Endothelial cell of umbilical vein (primary cell): ENCODE measurements around the gene PLEKHA7. TPM values are rescaled to one million over a fixed set of nuclear protein-coding genes. Genes with fewer than 3 reads are reported as not detected.

Experiments used
- BruUV-seq: library from RNA; stranded (reverse); fragments of 400-500 nt; replicated peaks from 2 replicates; lab custom pipeline; 2021; lab: Mats Ljungman, UMichigan
- CTCF ChIA-PET: fragments of 300-600, 350-600 bp; sonication (Branson Sonifier 250); formaldehyde crosslinking; loops from one replicate; lab custom pipeline; 2021; ENCODE audit warnings: antibody characterized with exemption, inconsistent platforms; lab: Charles Lee
- POLR2A ChIA-PET: fragments of 300-600, 350-600 bp; sonication (Branson Sonifier 250); formaldehyde crosslinking; loops from one replicate; lab custom pipeline; 2021; ENCODE audit warnings: antibody characterized with exemption, inconsistent platforms; lab: Charles Lee
- DNase-seq: peaks from one replicate; pipeline ENCODE4 v3.0.0-alpha.2; 2011; ENCODE audit warnings: low read depth, low spot score
- FAIRE-seq: peaks from 2 replicates; lab custom pipeline; 2011; peaks lifted over from hg19 to GRCh38; lab: Jason Lieb, UNC
- H2AFZ ChIP-seq: 2 replicates; pipeline ENCODE4 v1.6.0; 2012; ENCODE audit warnings: low read depth, low read length, control low read depth, inconsistent platforms
- H3K27ac ChIP-seq: 2 replicates; pipeline ENCODE4 v1.5.1; 2011; ENCODE audit warnings: low read depth, mild to moderate bottlenecking, control low read depth, low read length, moderate library complexity; ENCODE audit not compliant: insufficient read depth
- H3K27me3 ChIP-seq, 2 experiments: 2 replicates each; pipeline versions ENCODE4 v1.6.0 to v1.6.1; 2011; ENCODE audit warnings: low read length in 2 of 2, mixed read lengths in 1 of 2; ENCODE audit not compliant: control insufficient read depth in 2 of 2, insufficient read depth in 2 of 2
- H3K36me3 ChIP-seq, 2 experiments: 2 replicates in 1 of 2; 3 replicates in 1 of 2; pipeline ENCODE4 v1.5.1; 2011; ENCODE audit warnings: low read length in 2 of 2, mild to moderate bottlenecking in 1 of 2, moderate library complexity in 1 of 2; ENCODE audit not compliant: control insufficient read depth in 2 of 2, insufficient read depth in 2 of 2; ENCODE audit errors: extremely low read depth in 1 of 2
- H3K4me1 ChIP-seq: 3 replicates; pipeline ENCODE4 v1.5.1; 2011; ENCODE audit warnings: mild to moderate bottlenecking, low read length; ENCODE audit not compliant: control insufficient read depth, insufficient read depth; ENCODE audit errors: extremely low read depth
- H3K4me2 ChIP-seq: 2 replicates; pipeline ENCODE4 v1.6.1; 2011; ENCODE audit warnings: low read length, control low read depth, mixed read lengths; ENCODE audit not compliant: insufficient read depth
- H3K4me3 ChIP-seq, 3 experiments: fragments of 200-600 bp in 1 of 3; sonication (generic), shearing (Covaris generic) in 1 of 3; replicated peaks in 1 of 3; 2 replicates each; pipeline ENCODE4 v1.5.1; 2011 to 2016; ENCODE audit warnings: control low read depth in 3 of 3, low read length in 3 of 3, mild to moderate bottlenecking in 2 of 3, inconsistent platforms in 1 of 3, low read depth in 1 of 3, moderate library complexity in 1 of 3; ENCODE audit not compliant: insufficient read depth in 1 of 3
- H3K79me2 ChIP-seq: 2 replicates; pipeline ENCODE4 v1.6.0; 2012; ENCODE audit warnings: low read length, inconsistent platforms; ENCODE audit not compliant: control insufficient read depth, insufficient read depth
- H3K9ac ChIP-seq: replicated peaks from 2 replicates; pipeline ENCODE3; 2011; ENCODE audit warnings: low read length, control low read depth; ENCODE audit not compliant: insufficient read depth; ENCODE audit errors: extremely low read depth
- H3K9me1 ChIP-seq: replicated peaks from 3 replicates; pipeline ENCODE4 v1.6.0; 2011; ENCODE audit warnings: mild to moderate bottlenecking, low read length; ENCODE audit not compliant: control insufficient read depth, insufficient read depth; ENCODE audit errors: extremely low read depth
- H3K9me3 ChIP-seq: replicated peaks from 2 replicates; pipeline ENCODE4 v1.5.1; 2012; ENCODE audit warnings: low read length, inconsistent platforms; ENCODE audit not compliant: control insufficient read depth, insufficient read depth
- H4K20me1 ChIP-seq: replicated peaks from 2 replicates; pipeline ENCODE3; 2011; ENCODE audit warnings: mild to moderate bottlenecking, low read length; ENCODE audit not compliant: control insufficient read depth, insufficient read depth; ENCODE audit errors: extremely low read depth
- EZH2 ChIP-seq: IDR thresholded peaks from 2 replicates; pipeline ENCODE4 v1.6.1; 2012; ENCODE audit warnings: borderline replicate concordance, low read depth, mild to moderate bottlenecking, moderate library complexity, low read length, inconsistent platforms; ENCODE audit not compliant: severe bottlenecking
- FOS ChIP-seq: IDR thresholded peaks from 2 replicates; pipeline ENCODE4 v1.6.1; 2011; ENCODE audit warnings: mild to moderate bottlenecking, low read length, moderate library complexity, borderline replicate concordance; ENCODE audit not compliant: insufficient read depth
- GATA2 ChIP-seq: IDR thresholded peaks from 2 replicates; pipeline ENCODE4 v1.7.0; 2011; ENCODE audit warnings: low read depth, mild to moderate bottlenecking, moderate library complexity, mixed read lengths, low read length; ENCODE audit not compliant: insufficient read length, insufficient read depth
- JUN ChIP-seq: IDR thresholded peaks from 2 replicates; pipeline ENCODE4 v1.6.1; 2011; ENCODE audit warnings: borderline replicate concordance, low read depth; ENCODE audit not compliant: insufficient read length, insufficient read depth
- MYC ChIP-seq: IDR thresholded peaks from one replicate; pipeline ENCODE4 v1.6.1; 2011; ENCODE audit warnings: mild to moderate bottlenecking, low read depth, low read length
- POLR2A ChIP-seq: IDR thresholded peaks from 2 replicates; pipeline ENCODE4 v1.6.1; 2012; ENCODE audit warnings: low read depth, mild to moderate bottlenecking, control low read depth, low read length
- POLR2AphosphoS5 ChIP-seq: IDR thresholded peaks from 2 replicates; pipeline ENCODE4 v1.6.1; 2012; ENCODE audit warnings: low read depth, mild to moderate bottlenecking, control low read depth, low read length, moderate library complexity; ENCODE audit not compliant: insufficient read depth
- dilution Hi-C: fragments of 300-500 bp; cut with MboI; formaldehyde crosslinking; loops from one replicate; pipeline ENCODE4 v1.15.0; 2019; ENCODE audit warnings: low sequenced_read_pairs; ENCODE audit not compliant: extremely low pct_ligation_motif_present
- intact Hi-C: fragments of 100-400 bp; cut with micrococcal nuclease; formaldehyde crosslinking; loops from one replicate; pipeline ENCODE4 v1.10.0; 2022
- polyA plus RNA-seq, 4 experiments: library from polyadenylated mRNA; depleted of rRNA in 3 of 4; stranded (reverse) in 3 of 4; unstranded in 1 of 4; fragments of >200 nt; gene quantifications; 2 replicates each; pipeline versions ENCODE4 v1.2.1 to v1.2.3, GENCODE V29; 2011 to 2012; ENCODE audit warnings: missing spikeins in 1 of 4
- total RNA-seq: library from RNA; stranded (reverse); gene quantifications from 2 replicates; pipeline ENCODE4 v1.2.3, GENCODE V29; 2021
- TF ChIP-seq, protein P1 (sequence below): IDR thresholded peaks from 2 replicates; pipeline ENCODE4 v1.6.1; 2011; ENCODE audit not compliant: insufficient read depth, insufficient read length
- TF ChIP-seq, protein P2 (sequence below), 2 donors: IDR thresholded peaks; 1 replicate in 1 of 2; 2 replicates in 1 of 2; pipeline ENCODE4 v1.5.1; 2011; ENCODE audit warnings: low read length in 2 of 2, mild to moderate bottlenecking in 2 of 2, moderate library complexity in 2 of 2, control low read depth in 1 of 2, inconsistent platforms in 1 of 2, low read depth in 1 of 2; ENCODE audit not compliant: insufficient read depth in 1 of 2; ENCODE audit errors: extremely low read depth in 1 of 2

PLEKHA7 gene
- total and polyA plus RNA-seq, 2 donors (not counting 3 experiments of a cell fraction or from before 2014, with no cell fraction given), result 1.7 to 3.8 TPM

DNA sequence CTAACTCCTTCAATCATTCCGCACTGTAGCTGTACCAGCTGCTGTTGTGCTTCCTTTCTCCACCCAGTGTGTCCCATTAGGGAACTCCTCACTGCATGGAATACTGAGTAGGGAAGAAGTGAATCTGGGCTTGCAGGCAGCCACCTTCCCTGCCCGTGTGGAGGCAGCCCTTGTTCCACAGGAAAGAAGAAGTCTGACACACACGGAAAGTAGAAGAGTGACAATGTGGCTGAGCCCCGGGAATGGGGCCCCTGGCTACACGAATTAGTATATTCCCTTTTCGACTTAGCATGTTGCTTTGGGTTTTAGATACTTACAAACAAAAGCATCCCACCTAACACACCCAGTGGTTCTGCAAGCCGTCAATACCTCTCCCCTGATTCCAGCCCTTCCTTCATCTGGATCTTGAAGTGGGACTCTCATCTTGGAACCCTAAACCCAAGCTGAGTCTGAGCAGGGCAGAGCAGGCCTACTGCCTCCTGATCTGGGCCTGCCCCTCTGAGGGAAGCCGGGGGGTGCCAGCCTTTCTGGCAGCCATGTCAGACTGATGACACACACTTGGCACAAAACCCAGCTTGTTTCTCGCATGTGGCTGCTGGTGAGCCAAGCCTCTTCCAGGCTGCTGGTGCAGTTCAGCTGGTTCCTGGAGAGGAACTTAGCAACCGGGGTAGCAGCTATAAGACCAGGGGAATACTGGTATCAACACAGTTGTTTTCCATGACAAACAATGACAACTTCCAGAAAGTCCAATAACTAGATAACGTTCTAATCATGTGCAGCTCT lies 204.1 kb downstream of the PLEKHA7 start:
- dilution Hi-C loops (no loop called here), intact Hi-C loops (no loop called here)
- no peak overlapping the region for H2AFZ ChIP-seq
- ChIA-PET CTCF (interaction anchor here (0.6 to 3.1 kb wide), 9 partner anchors 11 to 253 kb away, joined by 3 to 34 read pairs (median 5); no protein-coding TSS in a partner anchor), POLR2A (no interaction called here)
- H3K79me2 ChIP-seq, result no peaks in the 10 kb centered on the region
- no peaks in the 10 kb centered on the region for H3K9me3 ChIP-seq
- H4K20me1 ChIP-seq, result no peaks in the 10 kb centered on the region
- no peaks in the 10 kb centered on the region for H3K4me1 ChIP-seq
- no peaks in the 10 kb centered on the region for H3K27me3 ChIP-seq
- no peaks in the 10 kb centered on the region for H3K36me3 ChIP-seq
- peak; percentile 65 for DNase-seq
- no peak overlapping the region for H3K27ac ChIP-seq
- no peak overlapping the region for H3K4me2 ChIP-seq
- H3K4me3 ChIP-seq, result no peak overlapping the region
- H3K9ac ChIP-seq, result no peak overlapping the region
- no TSS peak for BruUV-seq
- H3K9me1 ChIP-seq, result no peaks in the 10 kb centered on the region
- TF ChIP-seq MYC (no peak), JUN (no peak), POLR2A (no peak), POLR2AphosphoS5 (no peak), EZH2 (no peak), GATA2 (no peak), FOS (no peak)
- TF ChIP-seq, protein P1, sequence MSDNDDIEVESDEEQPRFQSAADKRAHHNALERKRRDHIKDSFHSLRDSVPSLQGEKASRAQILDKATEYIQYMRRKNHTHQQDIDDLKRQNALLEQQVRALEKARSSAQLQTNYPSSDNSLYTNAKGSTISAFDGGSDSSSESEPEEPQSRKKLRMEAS, result no peak
- TF ChIP-seq, protein P2, sequence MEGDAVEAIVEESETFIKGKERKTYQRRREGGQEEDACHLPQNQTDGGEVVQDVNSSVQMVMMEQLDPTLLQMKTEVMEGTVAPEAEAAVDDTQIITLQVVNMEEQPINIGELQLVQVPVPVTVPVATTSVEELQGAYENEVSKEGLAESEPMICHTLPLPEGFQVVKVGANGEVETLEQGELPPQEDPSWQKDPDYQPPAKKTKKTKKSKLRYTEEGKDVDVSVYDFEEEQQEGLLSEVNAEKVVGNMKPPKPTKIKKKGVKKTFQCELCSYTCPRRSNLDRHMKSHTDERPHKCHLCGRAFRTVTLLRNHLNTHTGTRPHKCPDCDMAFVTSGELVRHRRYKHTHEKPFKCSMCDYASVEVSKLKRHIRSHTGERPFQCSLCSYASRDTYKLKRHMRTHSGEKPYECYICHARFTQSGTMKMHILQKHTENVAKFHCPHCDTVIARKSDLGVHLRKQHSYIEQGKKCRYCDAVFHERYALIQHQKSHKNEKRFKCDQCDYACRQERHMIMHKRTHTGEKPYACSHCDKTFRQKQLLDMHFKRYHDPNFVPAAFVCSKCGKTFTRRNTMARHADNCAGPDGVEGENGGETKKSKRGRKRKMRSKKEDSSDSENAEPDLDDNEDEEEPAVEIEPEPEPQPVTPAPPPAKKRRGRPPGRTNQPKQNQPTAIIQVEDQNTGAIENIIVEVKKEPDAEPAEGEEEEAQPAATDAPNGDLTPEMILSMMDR (IDR thresholded peaks at IDR 0.05; ENCODE audit: extremely low read depth in 1 of 2, insufficient read depth in 1 of 2, low read depth in 1 of 2, low read length in 2 of 2), result no peak
- FAIRE-seq, result peak; percentile 15
